ENCODE measurements around the gene TM2D1. TPM values are rescaled to one million over a fixed set of nuclear protein-coding genes. Genes with fewer than 3 reads are reported as not detected.

The TM2D1 gene
- total and polyA plus RNA-seq, 10 of the 15 experiments (the other 5 are each of a cell fraction or from before 2014, with no cell fraction given), result 21.0 to 46.6 (median 36.7) TPM

DNA sequence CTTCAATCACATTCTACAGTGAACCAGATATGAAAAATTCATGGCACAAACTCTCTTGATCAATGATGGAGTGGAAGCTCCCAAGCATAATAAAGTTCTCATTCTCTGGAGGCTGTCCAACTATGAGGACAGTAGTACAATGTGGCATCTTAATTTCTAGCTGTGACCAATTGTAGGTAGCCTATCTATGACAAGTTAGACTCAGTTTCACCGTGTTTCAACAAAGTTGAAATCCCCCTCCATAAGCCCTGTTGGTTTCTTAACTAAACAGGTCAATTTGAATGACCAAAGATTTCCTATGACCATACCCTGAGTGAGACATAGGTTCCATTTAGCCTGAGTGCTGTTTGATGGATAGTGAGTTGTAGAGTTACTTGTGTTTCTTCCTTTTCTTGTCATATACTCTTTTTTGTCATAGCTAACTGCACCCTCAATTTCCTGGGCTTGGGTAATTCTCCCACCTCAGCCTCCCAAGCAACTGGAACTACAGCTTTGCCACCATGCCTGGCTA, 29.1 kb upstream of the TM2D1 start (continued):
- no peak for TF ChIP-seq SMAD1 (IDR thresholded peaks at IDR 0.05; ENCODE audit: low read depth, partially characterized antibody)
- TF ChIP-seq NR2C2 (IDR thresholded peaks at IDR 0.05; ENCODE audit: borderline replicate concordance, control insufficient read depth, insufficient read length, low read depth), result no peak
- no peak for TF ChIP-seq SMC3 (IDR thresholded peaks at IDR 0.05; ENCODE audit: borderline replicate concordance, low read length)
- TF ChIP-seq SP1 (IDR thresholded peaks at IDR 0.05; ENCODE audit: low read depth, low read length), result no peak
- no peak for TF ChIP-seq WRNIP1 (IDR thresholded peaks at IDR 0.05; ENCODE audit: borderline replicate concordance, low read depth, low read length)
- TF ChIP-seq, protein P1, sequence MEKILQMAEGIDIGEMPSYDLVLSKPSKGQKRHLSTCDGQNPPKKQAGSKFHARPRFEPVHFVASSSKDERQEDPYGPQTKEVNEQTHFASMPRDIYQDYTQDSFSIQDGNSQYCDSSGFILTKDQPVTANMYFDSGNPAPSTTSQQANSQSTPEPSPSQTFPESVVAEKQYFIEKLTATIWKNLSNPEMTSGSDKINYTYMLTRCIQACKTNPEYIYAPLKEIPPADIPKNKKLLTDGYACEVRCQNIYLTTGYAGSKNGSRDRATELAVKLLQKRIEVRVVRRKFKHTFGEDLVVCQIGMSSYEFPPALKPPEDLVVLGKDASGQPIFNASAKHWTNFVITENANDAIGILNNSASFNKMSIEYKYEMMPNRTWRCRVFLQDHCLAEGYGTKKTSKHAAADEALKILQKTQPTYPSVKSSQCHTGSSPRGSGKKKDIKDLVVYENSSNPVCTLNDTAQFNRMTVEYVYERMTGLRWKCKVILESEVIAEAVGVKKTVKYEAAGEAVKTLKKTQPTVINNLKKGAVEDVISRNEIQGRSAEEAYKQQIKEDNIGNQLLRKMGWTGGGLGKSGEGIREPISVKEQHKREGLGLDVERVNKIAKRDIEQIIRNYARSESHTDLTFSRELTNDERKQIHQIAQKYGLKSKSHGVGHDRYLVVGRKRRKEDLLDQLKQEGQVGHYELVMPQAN (conservative IDR thresholded peaks at IDR 0.05), result no peak

DNA sequence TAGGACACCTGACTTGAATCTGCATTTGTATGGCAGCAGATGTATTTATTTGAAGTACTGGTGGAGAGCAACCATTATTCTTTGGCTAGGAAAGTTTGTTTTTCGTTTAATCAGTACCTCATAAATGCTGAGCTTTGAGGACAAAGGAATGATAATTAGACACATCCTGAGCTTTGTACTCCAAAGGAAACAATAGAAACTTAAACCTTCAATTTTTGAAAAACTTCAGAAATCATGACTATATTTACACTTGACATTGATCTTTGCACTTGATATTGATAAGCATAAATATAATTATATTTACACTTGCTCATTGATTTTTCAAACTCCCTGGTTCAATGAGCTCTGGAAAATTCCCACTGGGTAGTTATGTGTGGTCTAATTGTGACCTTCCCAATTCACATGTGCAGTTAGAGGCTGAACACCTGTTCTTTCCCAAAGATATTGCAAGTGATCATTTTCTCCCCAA, 28.0 kb upstream of the TM2D1 start:
- Histone ChIP-seq H3K9me3 (replicated peaks; ENCODE audit: control insufficient read depth, insufficient read depth, low read length) (no peaks in the 10 kb centered on the region), H3K4me2 (ENCODE audit: control insufficient read depth, insufficient read depth) (no peak overlapping the region), H3K4me3 (no peak overlapping the region), H3K36me3 (ENCODE audit: control insufficient read depth in 2 of 2, insufficient read depth in 2 of 2, low read length in 1 of 2) (no peaks in the 10 kb centered on the region), H3K27me3 (replicated peaks in 1 of 2; ENCODE audit: control insufficient read depth in 2 of 2, insufficient read depth in 2 of 2, low read length in 1 of 2) (no peaks in the 10 kb centered on the region), H3K9ac (ENCODE audit: control insufficient read depth, insufficient read depth, low read length) (no peak overlapping the region), H3K27ac (ENCODE audit: control insufficient read depth, insufficient read depth) (no peak overlapping the region), H2AFZ (ENCODE audit: control insufficient read depth, low read depth, low read length) (no peak overlapping the region), H3K4me1 (ENCODE audit: control insufficient read depth, insufficient read depth, low read length) (no peaks in the 10 kb centered on the region), H4K20me1 (ENCODE audit: control insufficient read depth, insufficient read depth) (no peaks in the 10 kb centered on the region), H3K79me2 (ENCODE audit: control insufficient read depth, insufficient read depth, low read length) (no peaks in the 10 kb centered on the region)
- WGBS (ENCODE audit: insufficient coverage, insufficient replicate concordance, low lambda C conversion rate, missing lambda C conversion rate), result 53% methylated on average over 1 of the region's 1 CpG
- FAIRE-seq (no peak), ATAC-seq (no peak), DNase-seq (ENCODE audit: low read depth, low spot score) (no peak)
- SMC1A ChIA-PET (ENCODE audit: uncharacterized antibody, unreplicated experiment), result interaction anchor here (0.7 kb wide), 1 partner anchor 107 kb away, joined by 4 read pairs; no protein-coding TSS in a partner anchor
- no TSS peak for BruUV-seq (replicated peaks)
- CTCF ChIA-PET, result no interaction called here
- RAD21 ChIA-PET (ENCODE audit: unreplicated experiment), result no interaction called here
- POLR2A ChIA-PET, result no interaction called here
- intact Hi-C loops (cut with micrococcal nuclease; ENCODE audit: unreplicated experiment), result no loop called here
- in situ Hi-C loops (cut with MboI), result no loop called here
- TF ChIP-seq CBX3 (IDR thresholded peaks at IDR 0.05; ENCODE audit: borderline replicate concordance, low read depth) (no peak), WRNIP1 (IDR thresholded peaks at IDR 0.05; ENCODE audit: borderline replicate concordance, low read depth, low read length) (no peak), TCF7 (IDR thresholded peaks at IDR 0.05; ENCODE audit: borderline replicate concordance) (no peak), MXI1 (IDR thresholded peaks at IDR 0.05; ENCODE audit: low read depth, low read length) (no peak), TAF1 (IDR thresholded peaks at IDR 0.05; ENCODE audit: borderline replicate concordance, low read depth, low read length) (no peak), ETV6 (conservative IDR thresholded peaks at IDR 0.05 in 1 of 2, IDR thresholded peaks at IDR 0.05 in 1 of 2; ENCODE audit: borderline replicate concordance in 1 of 2, low read depth in 1 of 2) (no peak), HDGF (IDR thresholded peaks at IDR 0.05) (no peak), BRCA1 (IDR thresholded peaks at IDR 0.05; ENCODE audit: low read depth, low read length) (no peak), YY1 (IDR thresholded peaks at IDR 0.05; ENCODE audit: low read depth, low read length) (no peak), TBL1XR1 (IDR thresholded peaks at IDR 0.05; ENCODE audit: low read depth, low read length) (no peak), NRF1 (conservative IDR thresholded peaks at IDR 0.05; ENCODE audit: low read depth, low read length) (no peak)
- TF ChIP-seq, protein P2, sequence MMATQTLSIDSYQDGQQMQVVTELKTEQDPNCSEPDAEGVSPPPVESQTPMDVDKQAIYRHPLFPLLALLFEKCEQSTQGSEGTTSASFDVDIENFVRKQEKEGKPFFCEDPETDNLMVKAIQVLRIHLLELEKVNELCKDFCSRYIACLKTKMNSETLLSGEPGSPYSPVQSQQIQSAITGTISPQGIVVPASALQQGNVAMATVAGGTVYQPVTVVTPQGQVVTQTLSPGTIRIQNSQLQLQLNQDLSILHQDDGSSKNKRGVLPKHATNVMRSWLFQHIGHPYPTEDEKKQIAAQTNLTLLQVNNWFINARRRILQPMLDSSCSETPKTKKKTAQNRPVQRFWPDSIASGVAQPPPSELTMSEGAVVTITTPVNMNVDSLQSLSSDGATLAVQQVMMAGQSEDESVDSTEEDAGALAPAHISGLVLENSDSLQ (IDR thresholded peaks at IDR 0.05), result no peak
- TF ChIP-seq, protein P3, sequence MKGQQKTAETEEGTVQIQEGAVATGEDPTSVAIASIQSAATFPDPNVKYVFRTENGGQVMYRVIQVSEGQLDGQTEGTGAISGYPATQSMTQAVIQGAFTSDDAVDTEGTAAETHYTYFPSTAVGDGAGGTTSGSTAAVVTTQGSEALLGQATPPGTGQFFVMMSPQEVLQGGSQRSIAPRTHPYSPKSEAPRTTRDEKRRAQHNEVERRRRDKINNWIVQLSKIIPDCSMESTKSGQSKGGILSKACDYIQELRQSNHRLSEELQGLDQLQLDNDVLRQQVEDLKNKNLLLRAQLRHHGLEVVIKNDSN (IDR thresholded peaks at IDR 0.05; ENCODE audit: borderline replicate concordance, extremely low read length, insufficient read depth, low read depth, low read length), result no peak

All from GM12878 (cell line).